NCI-H187 (cell line): Measurements from ENCODE around the gene PEAK3.

Experiments
- DNase-seq, 2 experiments: peaks; one replicate each; lab custom pipeline; 2025; lab: John Stamatoyannopoulos, UW

The PEAK3 gene

GRCh38 chr19:2315121-2315817 lies 33.3 kb upstream of the PEAK3 start:
- no peak for DNase-seq

DNA sequence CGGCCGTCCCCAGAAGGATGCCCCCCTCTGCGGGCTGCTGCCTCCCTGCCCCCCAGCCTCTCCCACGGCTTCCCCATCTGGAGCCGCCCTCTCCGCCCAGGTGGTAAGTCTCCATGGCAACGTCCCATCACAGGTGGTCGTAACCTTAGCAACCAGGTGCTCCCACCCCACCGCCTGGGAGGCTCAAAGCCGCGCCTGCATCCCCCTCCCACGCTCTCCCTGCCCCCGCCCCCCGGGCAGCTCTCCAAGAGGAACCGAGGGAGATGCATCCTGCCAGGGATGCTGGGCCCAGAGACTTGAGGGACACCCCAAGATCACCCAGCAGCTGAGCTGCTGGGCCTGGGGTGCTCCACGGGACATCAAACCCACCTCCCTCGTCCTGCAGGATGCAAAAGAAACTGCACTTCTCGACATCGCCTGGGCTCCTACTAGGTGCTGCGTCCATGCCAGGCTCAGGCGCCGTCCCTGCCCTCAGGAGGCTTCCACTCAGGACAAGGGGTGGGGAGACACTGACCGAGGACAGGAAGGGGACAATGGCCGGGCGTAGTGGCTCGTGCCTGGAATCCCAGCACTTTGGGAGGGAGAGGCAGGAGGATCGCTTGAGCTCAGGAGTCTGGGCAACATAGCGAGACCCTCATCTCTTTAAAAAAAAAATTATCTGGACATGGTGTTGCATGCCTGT lies 31.0 kb upstream of the PEAK3 start:
- DNase-seq: no peak

- DNase-seq: no peak
Measured at GRCh38 chr19:2311093-2311492, 29.1 kb upstream of the PEAK3 start.

DNA sequence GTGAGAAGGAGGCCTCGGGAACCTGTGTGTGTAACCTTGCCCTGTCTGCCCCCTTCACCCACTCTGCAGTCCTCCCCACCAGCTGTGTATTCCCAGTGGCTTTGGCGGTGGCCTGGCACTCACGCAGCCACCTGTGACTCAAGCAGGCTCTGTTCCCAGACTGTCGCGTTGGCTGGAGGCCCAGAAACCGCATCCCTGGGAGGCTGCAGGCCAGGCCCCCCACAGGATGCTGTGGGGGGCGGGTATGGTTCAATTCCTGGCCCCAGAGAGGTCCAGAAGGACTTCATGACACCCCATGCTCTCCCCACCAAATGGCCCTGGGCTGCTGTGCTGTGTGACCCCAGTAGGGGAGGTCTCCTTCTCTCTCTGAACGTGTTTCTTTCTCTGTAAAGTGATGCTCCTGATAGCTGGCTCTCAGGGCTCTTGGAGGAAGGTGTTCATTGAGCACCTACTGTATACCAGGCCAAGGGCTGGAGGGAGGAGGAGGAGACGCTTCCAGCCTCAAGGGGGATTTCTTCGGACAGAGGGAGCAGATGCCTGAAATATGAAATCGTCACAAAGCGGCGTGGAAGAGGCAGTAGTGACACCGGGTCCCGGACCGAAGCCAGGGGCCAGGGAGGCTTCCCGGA lies 27.9 kb upstream of the PEAK3 start:
- no peak for DNase-seq

DNA sequence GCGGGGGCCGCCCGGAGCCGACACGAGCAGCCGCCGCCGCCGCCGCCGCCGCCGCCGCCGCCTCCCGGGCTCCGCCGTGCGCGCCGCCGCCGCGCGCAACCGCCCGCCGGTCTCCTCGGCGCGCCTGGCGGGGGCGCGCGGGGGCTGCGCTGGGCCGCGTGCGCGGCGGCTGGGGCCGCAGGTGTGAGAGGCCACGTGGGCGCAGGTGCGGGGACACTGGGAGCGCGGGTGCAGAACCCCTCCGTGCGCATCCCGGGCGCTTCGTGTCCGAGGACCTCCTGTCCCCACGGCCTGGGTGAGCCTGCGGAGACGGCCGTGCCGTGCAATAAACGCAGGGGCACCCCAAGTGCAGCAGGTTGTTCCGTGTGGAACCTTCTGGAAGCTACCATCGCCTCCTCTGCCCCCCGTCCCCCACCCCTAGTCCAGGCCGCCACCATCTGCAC lies 26.2 kb upstream of the PEAK3 start, which contains the start of gene LINGO3:
LINGO3 (minus strand) TSS at position 41 of the 443 bp plus-strand sequence. CDS start 16,378 bp downstream, outside the sequence.
- DNase-seq: no peak

DNA sequence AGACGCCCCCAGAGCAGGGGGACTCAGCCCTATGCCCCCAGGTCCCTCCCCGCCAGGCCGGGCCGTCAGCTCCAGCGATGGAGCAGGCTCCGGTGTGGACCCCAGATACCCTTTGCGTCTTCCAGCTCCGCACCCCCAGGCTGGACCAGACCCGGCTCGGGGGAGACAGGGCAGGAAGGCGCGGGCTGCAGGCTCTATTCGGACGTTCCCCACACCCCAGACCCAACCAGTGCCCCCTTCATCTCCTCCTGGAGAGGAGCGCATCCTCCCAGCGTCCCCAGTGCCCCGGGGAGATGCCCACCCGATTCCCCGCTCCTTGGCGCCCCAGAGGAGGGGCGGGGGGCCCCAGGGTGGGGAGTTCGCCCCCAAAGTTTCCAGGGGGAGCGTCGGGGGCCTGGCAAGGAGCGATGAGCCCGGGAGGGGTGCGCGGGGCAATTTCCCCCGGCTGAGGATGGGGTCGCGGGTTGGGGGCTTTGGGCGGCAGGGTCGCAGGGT lies 25.6 kb upstream of the PEAK3 start:
- no peak for DNase-seq

GRCh38 chr19:2306971-2307370 lies 25.0 kb upstream of the PEAK3 start:
- no peak for DNase-seq

GRCh38 chr19:2306281-2306806 lies 24.4 kb upstream of the PEAK3 start:
- no peak for DNase-seq

DNA sequence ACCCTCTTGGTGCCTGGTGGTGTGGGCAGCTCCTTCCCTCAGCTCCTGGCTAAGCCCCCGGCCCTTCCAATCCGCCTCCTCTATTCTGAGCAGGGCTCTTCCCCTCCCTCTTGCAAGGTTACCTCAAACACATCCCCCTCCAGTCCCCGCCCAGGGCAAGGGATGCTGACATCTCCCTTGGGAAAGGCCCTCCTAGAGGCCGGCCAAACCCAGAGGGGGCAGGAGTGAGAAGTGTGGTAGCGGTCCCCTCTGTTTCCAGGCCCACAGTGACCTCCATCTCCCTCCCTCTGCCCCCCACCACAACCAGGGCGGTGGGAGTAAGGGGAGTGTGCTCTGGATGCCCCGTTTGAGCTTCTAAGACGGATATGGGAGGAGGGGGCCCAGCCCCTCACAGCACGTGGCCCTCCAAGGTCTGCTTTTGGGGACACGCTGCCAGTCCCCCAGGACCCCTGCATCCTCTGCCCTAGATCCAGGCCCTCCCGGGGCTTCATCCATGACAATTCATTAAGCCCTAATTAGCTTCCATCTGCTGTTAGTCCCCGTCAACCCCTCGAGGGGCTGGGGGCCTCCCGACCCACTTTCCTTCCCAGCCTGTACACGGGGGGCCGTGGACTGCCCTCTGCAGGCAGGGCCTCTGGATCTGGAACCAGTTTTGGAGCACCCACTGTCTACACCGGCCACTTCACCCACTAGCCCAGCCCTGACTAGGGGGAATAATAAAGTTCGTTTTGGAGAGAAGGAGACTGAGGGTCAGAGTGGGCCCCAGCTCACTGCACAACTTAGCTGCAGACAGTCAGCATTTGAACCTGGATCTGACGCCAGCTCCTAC lies 23.7 kb upstream of the PEAK3 start:
- DNase-seq: no peak

DNA sequence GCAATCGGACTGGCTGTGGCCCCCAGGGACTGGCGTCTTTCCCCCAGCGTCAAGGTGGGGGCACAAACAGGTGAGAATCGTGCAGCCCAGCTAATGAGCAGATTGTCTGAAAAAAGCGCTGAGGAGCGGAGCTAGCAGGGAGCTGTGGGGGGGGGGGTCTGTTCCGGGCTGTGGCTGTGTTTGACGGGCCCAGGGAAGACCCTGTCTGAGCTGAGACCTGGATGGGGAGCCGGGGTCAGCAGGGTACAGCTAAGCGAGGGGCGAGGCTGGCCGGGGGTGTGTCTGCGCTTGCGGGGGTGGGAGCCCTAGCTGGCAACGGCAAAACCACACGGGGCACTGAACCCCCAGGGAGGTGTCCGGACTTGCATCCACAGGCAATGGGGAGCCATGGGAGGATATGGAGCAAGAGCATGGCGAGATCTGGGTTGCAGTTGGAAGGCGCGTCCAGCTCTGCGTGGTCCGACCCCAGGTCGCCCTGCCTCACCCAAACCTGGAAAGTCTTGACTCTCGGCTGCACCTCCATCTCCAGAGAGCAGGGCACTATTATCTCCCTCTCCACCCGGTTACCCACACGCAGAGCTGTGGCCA lies 21.3 kb upstream of the PEAK3 start:
- no peak for DNase-seq

- DNase-seq: no peak
Measured at GRCh38 chr19:2302319-2303210, 20.6 kb upstream of the PEAK3 start.

DNA sequence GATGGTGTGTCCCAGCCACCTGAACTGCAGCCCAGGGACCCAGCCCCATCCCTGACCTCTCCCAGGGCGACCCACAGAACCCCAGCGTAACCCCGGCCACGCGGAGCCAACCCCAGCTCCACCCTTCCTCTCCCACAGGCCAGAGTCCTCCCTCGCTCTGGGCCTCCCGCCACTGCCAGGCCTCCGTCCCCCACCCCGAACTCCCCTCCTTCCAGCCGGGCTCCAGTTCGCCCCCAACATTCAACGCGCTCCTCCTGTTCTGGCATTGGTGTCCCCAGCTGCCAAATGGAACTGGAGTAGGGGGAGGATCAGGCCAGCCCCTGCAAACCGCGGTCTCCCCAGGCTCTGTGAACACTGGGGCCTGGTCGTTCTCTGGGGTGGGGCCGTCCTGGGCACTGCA lies 18.6 kb upstream of the PEAK3 start:
- DNase-seq: no peak

GRCh38 chr19:2296141-2296540 lies 14.2 kb upstream of the PEAK3 start:
- no peak for DNase-seq

- DNase-seq: no peak
Measured at GRCh38 chr19:2294687-2295335, 12.8 kb upstream of the PEAK3 start.

- no peak for DNase-seq
Measured at GRCh38 chr19:2291185-2291751, 9.3 kb upstream of the PEAK3 start.

DNA sequence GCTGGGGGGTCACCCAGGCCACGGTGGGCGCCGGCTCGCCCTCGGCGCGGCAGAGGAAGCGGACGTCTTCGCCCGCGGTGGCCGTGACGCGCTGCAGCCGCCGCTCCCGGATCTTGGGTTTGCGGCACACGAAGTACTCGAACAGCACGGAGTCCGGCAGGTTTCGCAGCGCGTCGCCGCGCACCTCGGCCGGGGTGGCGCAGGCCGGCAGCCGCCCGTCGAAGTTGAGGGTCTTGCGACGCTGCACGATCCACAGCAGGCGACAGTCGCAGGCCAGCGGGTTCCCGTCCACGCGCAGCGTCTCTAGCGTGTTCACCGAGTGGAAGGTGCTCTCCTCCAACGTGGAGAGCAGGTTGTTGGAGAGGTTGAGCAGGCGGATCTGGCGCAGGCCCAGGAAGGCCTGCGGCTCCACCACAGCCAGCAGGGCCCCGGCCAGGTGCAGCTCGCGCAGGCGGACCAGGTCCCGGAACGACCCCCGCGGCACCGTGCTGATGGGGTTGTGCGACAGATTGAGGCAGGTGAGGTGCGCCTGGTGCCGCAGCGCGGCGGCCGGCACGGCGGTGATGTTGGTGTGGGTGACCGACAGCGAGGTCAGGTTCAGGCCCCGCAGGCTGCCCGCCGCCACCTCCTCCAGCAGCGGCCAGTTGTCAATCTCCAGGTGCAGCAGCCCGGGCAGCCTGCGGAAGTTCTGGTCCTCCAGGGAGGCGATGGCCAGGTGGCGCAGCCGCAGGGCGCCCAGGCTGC lies 8.6 kb upstream of the PEAK3 start:
- DNase-seq: peak in 1 of 2 experiments; percentile 31

DNA sequence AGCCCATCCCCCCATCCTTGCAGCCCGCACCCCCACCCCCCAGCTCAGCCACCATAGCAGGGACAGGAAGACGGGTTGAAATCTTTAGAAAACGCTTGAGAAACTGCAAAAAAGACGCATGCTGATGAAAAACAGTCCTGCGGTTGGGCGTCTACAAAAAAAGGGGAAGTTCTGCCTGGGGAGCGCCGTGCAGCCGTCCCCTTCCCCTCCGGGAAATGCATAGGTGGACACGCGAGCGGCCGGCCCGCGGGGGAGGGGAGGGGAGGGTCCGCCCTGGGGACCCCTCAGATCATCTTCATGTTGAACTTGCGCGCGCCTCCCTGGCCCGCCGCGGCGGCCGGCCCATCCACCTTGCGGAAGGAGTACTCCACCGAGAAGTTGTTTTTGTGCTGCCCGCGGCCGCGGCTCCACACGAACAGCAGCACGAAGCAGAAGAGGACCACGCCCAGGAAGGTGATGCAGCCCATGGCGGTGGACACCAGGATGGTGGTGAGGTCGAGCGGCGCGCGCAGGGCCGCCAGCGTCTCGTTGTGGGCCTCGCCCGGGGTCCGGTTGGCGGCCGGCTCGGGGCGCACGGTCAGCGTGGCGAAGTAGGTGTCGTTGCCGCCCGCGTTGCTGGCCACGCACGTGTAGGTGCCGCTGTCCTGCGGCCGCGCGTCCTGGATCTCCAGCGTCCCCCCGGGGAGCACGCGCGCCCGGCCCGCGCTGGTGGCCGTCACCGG lies 7.9 kb upstream of the PEAK3 start:
- no peak for DNase-seq
